K562 (cell line): ENCODE results near the gene GNAQ. TPM values are rescaled to one million over a fixed set of nuclear protein-coding genes. Genes with fewer than 3 reads are reported as not detected.

Experiments
- ATAC-seq: fragments of 200-7000 bp; cut with Tn5 transposase; 3 replicates; pipeline ENCODE4 v1.9.1; 2020; ENCODE audit warnings: moderate library complexity
- BruUV-seq: library from RNA; stranded (reverse); fragments of 400-500 nt; replicated peaks from 2 replicates; lab custom pipeline; 2021; lab: Mats Ljungman, UMichigan
- CTCF ChIA-PET: fragments of 300-600 bp; formaldehyde crosslinking; extraction: SDS; loops from one replicate; lab custom pipeline; 2021; ENCODE audit warnings: low intra/inter-chr PET ratio; lab: Yijun Ruan, JAX
- POLR2A ChIA-PET: fragments of 300-600, 350-650 bp; sonication (Branson Sonifier 250); formaldehyde crosslinking; extraction: SDS; loops from one replicate; lab custom pipeline; 2021; ENCODE audit warnings: antibody characterized with exemption, inconsistent platforms; lab: Yijun Ruan, JAX
- DNase-seq, 4 experiments: peaks; one replicate each; pipeline versions ENCODE4 v3.0.0 to v3.0.0-alpha.2; 2011 to 2018; ENCODE audit warnings: low spot score in 3 of 4, mixed read lengths in 3 of 4; ENCODE audit errors: extremely low read depth in 1 of 4
- FAIRE-seq: peaks from 2 replicates; lab custom pipeline; 2011; peaks lifted over from hg19 to GRCh38; lab: Jason Lieb, UNC
- H2AFZ ChIP-seq: 2 replicates; pipeline ENCODE4 v1.6.0; 2011; ENCODE audit warnings: low read depth, low read length, control low read depth, inconsistent platforms
- H3K27ac ChIP-seq: fragments of 200-600 bp; 3 replicates; pipeline ENCODE4 v1.8.0; 2011; ENCODE audit warnings: low read depth, mild to moderate bottlenecking, control low read depth, inconsistent platforms, low read length, moderate library complexity, mixed read lengths; ENCODE audit errors: extremely low read depth
- H3K27me3 ChIP-seq, 2 experiments: fragments of 300-600 bp in 1 of 2; 2 replicates in 1 of 2; 3 replicates in 1 of 2; pipeline versions ENCODE4 v1.6.0 to v1.8.0; 2011; ENCODE audit warnings: inconsistent platforms in 2 of 2, low read length in 2 of 2, mild to moderate bottlenecking in 1 of 2, mixed read lengths in 1 of 2, moderate library complexity in 1 of 2; ENCODE audit not compliant: control insufficient read depth in 2 of 2, insufficient read depth in 2 of 2
- H3K36me3 ChIP-seq: fragments of 300-600 bp; 3 replicates; pipeline ENCODE4 v1.8.0; 2011; ENCODE audit warnings: mild to moderate bottlenecking, low read length, inconsistent platforms; ENCODE audit not compliant: control insufficient read depth, insufficient read depth
- H3K4me1 ChIP-seq, 2 experiments: fragments of 200-600 bp in 1 of 2; replicated peaks in 1 of 2; 2 replicates in 1 of 2; 3 replicates in 1 of 2; pipeline versions ENCODE4 v1.5.1 to v1.8.0; 2011; ENCODE audit warnings: inconsistent platforms in 2 of 2, low read length in 2 of 2, mild to moderate bottlenecking in 1 of 2, mixed read lengths in 1 of 2, moderate library complexity in 1 of 2; ENCODE audit not compliant: control insufficient read depth in 2 of 2, insufficient read depth in 2 of 2
- H3K4me2 ChIP-seq: 2 replicates; pipeline ENCODE4 v1.6.1; 2011; ENCODE audit warnings: low read length, control low read depth, inconsistent platforms, mixed read lengths; ENCODE audit not compliant: insufficient read depth
- H3K4me3 ChIP-seq: fragments of 200-600 bp; sonication (generic), shearing (Covaris generic); 2 replicates; pipeline ENCODE4 v1.5.1; 2016; ENCODE audit warnings: control low read depth, inconsistent platforms
- H3K79me2 ChIP-seq: fragments of 200-600 bp; 3 replicates; pipeline ENCODE4 v1.8.0; 2011; ENCODE audit warnings: low read length, inconsistent platforms; ENCODE audit not compliant: control insufficient read depth, insufficient read depth
- H3K9ac ChIP-seq, 2 experiments: 2 replicates each; pipeline versions ENCODE4 v1.6.0 to v1.6.1; 2011; ENCODE audit warnings: low read depth in 2 of 2, low read length in 2 of 2, control low read depth in 1 of 2, inconsistent platforms in 1 of 2, mild to moderate bottlenecking in 1 of 2, mixed read lengths in 1 of 2; ENCODE audit not compliant: insufficient read depth in 1 of 2
- H3K9me1 ChIP-seq: one replicate; pipeline ENCODE4 v1.6.0; 2011; ENCODE audit warnings: inconsistent platforms, mild to moderate bottlenecking, low read length, moderate library complexity; ENCODE audit not compliant: control insufficient read depth, insufficient read depth
- H3K9me3 ChIP-seq: replicated peaks from 2 replicates; pipeline ENCODE4 v1.5.1; 2011; ENCODE audit warnings: low read depth, low read length, inconsistent platforms; ENCODE audit not compliant: control insufficient read depth, insufficient read depth
- H4K20me1 ChIP-seq: replicated peaks from 2 replicates; pipeline ENCODE4 v1.6.1; 2011; ENCODE audit warnings: low read length, inconsistent platforms, mixed read lengths; ENCODE audit not compliant: control insufficient read depth, insufficient read depth
- HMG20B ChIP-seq: fragments of 250-450 bp; sonication (Bioruptor Pico); IDR thresholded peaks from 2 replicates; pipeline ENCODE4 v1.5.0; 2021; ENCODE audit warnings: mild to moderate bottlenecking
- ZNF75A ChIP-seq: fragments of 450-650 bp; formaldehyde crosslinking; IDR thresholded peaks from 2 replicates; pipeline ENCODE4 v1.4.0; 2020; ENCODE audit warnings: mild to moderate bottlenecking
- WGBS: fragments of 100-300 bp; shearing (Covaris generic); methylation state at CpG from one replicate; pipeline ENCODE4 v1.1.6; 2016; ENCODE audit warnings: low coverage, mixed read lengths; ENCODE audit not compliant: insufficient coverage; ENCODE audit errors: missing lambda C conversion rate; 5-methylcytosine and 5-hydroxymethylcytosine counted together
- in situ Hi-C: fragments of 300-500 bp; cut with MboI; formaldehyde crosslinking; loops from 4 replicates; pipeline ENCODE4 v1.15.0; 2018; ENCODE audit warnings: inconsistent platforms, mixed read lengths
- intact Hi-C: fragments of 100-400 bp; cut with micrococcal nuclease; formaldehyde crosslinking; loops from 2 replicates; pipeline ENCODE4 v1.14.2; 2022
- polyA plus RNA-seq, 8 experiments: library from polyadenylated mRNA; depleted of rRNA in 4 of 8; stranded (reverse) in 5 of 8; unstranded in 3 of 8; fragments of >200 nt; fragmentation: Nextera tagmentation in 2 of 8; fragmentation: Illumina TruSeq in 1 of 8; extraction: Ambion mirVana in 2 of 8; extraction: Trizol in 1 of 8; gene quantifications; 2 replicates each; pipeline versions ENCODE4 v1.2.1 to v1.2.3, GENCODE V29; 2011 to 2014; ENCODE audit warnings: inconsistent platforms in 1 of 8, missing spikeins in 1 of 8
- total RNA-seq, 7 experiments: library from RNA; depleted of rRNA in 6 of 7; stranded (reverse); fragments of >200 nt in 6 of 7; fragmentation: Illumina TruSeq in 2 of 7; extraction: Trizol in 2 of 7; gene quantifications; 2 replicates each; pipeline versions ENCODE4 v1.2.1 to v1.2.3, GENCODE V29; 2011 to 2021; ENCODE audit warnings: low replicate concordance in 1 of 7
- TF ChIP-seq, protein P1 (sequence below): fragments of 250-450 bp; sonication (Bioruptor Pico); IDR thresholded peaks from 2 replicates; pipeline ENCODE4 v1.5.0; 2021; ENCODE audit warnings: mild to moderate bottlenecking, moderate library complexity
- TF ChIP-seq, protein P2 (sequence below): sonication (generic); formaldehyde crosslinking; IDR thresholded peaks from 2 replicates; pipeline ENCODE4 v1.8.0; 2023; ENCODE audit warnings: mild to moderate bottlenecking, missing genetic modification reagents
- TF ChIP-seq, protein P3 (sequence below), 2 experiments: fragments of 450-650 bp; IDR thresholded peaks; 2 replicates each; pipeline ENCODE4 v1.6.1; 2018; ENCODE audit warnings: mild to moderate bottlenecking in 2 of 2, low read depth in 1 of 2; ENCODE audit not compliant: partially characterized antibody in 2 of 2

GNAQ gene
- total and polyA plus RNA-seq, 9 of the 15 experiments (the other 6 are each of a cell fraction or from before 2014, with no cell fraction given), result 4.8 to 27.9 (median 17.5) TPM

DNA sequence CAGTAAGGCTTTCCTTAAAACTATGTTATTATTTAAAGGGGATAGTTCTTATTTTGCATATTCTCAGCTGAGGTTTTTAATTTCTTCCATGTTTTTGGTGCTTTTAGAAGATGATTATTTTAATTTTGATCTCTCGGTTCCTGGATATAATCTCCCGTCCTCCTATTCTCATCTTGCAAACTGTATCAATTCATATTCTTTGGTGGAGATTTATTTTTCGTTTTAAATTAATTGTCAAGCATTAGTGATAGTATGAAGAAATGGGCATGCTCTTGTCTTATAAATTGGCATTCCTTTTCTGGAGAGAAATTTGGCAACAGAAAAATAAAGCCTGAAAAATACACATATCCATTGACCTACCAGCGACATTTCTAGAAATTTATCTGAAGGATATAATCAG lies 15.5 kb upstream of the GNAQ start:
- Histone ChIP-seq H3K4me2 (no peak overlapping the region), H3K27ac (no peak overlapping the region), H3K36me3 (no peaks in the 10 kb centered on the region), H3K4me1 (no peaks in the 10 kb centered on the region), H2AFZ (no peak overlapping the region), H3K27me3 (peaks cover 0 to 2% of the 10 kb centered on the region in 2 experiments; a peak in 1 of 5 replicates), H4K20me1 (no peaks in the 10 kb centered on the region), H3K4me3 (no peak overlapping the region), H3K79me2 (no peaks in the 10 kb centered on the region), H3K9me1 (no peaks in the 10 kb centered on the region), H3K9ac (no peak overlapping the region), H3K9me3 (no peaks in the 10 kb centered on the region)
- no peak for DNase-seq
- FAIRE-seq, result no peak
- CTCF ChIA-PET, result no interaction called here
- ATAC-seq, result no peak
- TF ChIP-seq, protein P1, sequence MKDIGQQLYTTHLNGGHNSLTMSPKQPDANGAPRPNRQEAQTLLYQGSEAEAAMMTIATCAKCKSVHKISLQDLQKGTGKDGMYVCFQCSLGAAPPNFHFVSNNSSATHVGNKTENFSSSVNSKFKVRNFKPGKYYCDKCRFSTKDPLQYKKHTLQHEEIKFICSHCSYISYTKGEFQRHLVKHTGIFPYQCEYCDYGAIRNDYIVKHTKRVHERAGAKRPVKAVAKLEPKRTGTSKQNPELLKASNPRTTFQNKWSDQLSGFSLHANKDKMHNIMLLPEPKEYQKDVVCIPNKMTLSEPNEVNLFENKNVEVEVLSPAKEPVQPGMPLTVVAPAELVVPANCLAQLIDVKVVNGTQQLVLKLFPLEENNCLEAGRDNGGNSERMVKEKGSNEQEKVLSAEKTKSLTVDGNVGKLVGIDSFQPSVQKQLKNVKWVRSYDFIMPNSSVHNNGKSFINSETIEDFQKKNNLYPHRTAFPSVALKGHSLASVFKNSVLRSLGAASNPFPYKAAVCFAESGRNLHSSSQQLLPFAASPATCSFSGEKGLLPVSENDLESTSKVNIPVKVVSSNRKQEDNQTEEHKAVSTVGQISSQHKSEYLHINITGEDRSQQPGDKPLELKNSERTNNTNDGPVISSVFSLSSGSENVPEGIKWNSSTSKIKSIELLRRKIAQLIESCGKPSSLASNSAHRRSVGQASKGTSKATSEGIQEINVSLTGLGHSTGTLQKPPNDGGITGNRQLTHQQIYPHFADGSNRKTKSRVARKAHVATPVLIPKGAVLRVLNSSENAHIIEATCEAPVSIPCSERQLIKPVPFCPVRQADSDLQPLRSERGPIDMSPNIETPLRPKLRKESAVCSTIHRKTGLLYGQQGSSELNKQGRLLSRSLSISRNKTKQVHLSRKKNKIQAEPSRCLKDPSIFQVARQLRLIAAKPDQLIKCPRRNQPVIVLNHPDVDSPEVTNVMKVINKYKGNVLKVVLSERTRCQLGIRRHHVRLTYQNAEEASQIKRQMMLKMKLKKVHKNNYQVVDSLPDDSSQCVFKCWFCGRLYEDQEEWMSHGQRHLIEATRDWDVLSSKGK (CRISPR knock-in tag), result no peak
- no peak for TF ChIP-seq HMG20B (CRISPR knock-in tag)
- TF ChIP-seq, protein P2, sequence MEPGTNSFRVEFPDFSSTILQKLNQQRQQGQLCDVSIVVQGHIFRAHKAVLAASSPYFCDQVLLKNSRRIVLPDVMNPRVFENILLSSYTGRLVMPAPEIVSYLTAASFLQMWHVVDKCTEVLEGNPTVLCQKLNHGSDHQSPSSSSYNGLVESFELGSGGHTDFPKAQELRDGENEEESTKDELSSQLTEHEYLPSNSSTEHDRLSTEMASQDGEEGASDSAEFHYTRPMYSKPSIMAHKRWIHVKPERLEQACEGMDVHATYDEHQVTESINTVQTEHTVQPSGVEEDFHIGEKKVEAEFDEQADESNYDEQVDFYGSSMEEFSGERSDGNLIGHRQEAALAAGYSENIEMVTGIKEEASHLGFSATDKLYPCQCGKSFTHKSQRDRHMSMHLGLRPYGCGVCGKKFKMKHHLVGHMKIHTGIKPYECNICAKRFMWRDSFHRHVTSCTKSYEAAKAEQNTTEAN (CRISPR knock-in tag), result no peak
- no peak for TF ChIP-seq ZNF75A
- TF ChIP-seq, protein P3, sequence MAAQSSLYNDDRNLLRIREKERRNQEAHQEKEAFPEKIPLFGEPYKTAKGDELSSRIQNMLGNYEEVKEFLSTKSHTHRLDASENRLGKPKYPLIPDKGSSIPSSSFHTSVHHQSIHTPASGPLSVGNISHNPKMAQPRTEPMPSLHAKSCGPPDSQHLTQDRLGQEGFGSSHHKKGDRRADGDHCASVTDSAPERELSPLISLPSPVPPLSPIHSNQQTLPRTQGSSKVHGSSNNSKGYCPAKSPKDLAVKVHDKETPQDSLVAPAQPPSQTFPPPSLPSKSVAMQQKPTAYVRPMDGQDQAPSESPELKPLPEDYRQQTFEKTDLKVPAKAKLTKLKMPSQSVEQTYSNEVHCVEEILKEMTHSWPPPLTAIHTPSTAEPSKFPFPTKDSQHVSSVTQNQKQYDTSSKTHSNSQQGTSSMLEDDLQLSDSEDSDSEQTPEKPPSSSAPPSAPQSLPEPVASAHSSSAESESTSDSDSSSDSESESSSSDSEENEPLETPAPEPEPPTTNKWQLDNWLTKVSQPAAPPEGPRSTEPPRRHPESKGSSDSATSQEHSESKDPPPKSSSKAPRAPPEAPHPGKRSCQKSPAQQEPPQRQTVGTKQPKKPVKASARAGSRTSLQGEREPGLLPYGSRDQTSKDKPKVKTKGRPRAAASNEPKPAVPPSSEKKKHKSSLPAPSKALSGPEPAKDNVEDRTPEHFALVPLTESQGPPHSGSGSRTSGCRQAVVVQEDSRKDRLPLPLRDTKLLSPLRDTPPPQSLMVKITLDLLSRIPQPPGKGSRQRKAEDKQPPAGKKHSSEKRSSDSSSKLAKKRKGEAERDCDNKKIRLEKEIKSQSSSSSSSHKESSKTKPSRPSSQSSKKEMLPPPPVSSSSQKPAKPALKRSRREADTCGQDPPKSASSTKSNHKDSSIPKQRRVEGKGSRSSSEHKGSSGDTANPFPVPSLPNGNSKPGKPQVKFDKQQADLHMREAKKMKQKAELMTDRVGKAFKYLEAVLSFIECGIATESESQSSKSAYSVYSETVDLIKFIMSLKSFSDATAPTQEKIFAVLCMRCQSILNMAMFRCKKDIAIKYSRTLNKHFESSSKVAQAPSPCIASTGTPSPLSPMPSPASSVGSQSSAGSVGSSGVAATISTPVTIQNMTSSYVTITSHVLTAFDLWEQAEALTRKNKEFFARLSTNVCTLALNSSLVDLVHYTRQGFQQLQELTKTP (IDR thresholded peaks at IDR 0.05; ENCODE audit: low read depth in 1 of 2, partially characterized antibody in 2 of 2), result no peak
- intact Hi-C loops (no loop called here), in situ Hi-C loops (no loop called here)
- BruUV-seq, result no TSS peak
- 0% methylated on average over 4 of the region's 4 CpGs for WGBS
- POLR2A ChIA-PET, result no interaction called here
